GM21528 (cell line): ENCODE results near the gene TMEM244.
"Not testable (repeated sequence)": the region's sequence is repeated elsewhere in the genome, so short reads cannot be mapped to it uniquely, and the experiment has no call there.

Experiments
- ATAC-seq: cut with Tn5 transposase; IDR thresholded peaks from one replicate; pipeline ENCODE4 v1.9.1; 2021; ENCODE audit warnings: mild to moderate bottlenecking, moderate library complexity; ENCODE audit not compliant: unreplicated experiment, low FRiP score

TMEM244 gene

GRCh38 chr6:129817821-129818220 lies 43.3 kb downstream of the TMEM244 start:
- ATAC-seq, result no peak

GRCh38 chr6:129817332-129817731 lies 43.8 kb downstream of the TMEM244 start:
- ATAC-seq, result no peak

- no peak for ATAC-seq
These were observed 48.9 kb downstream of the TMEM244 start for GRCh38 chr6:129812145-129812777.

GRCh38 chr6:129807141-129807540 lies 54.0 kb downstream of the TMEM244 start:
- ATAC-seq, result not testable (repeated sequence)

DNA sequence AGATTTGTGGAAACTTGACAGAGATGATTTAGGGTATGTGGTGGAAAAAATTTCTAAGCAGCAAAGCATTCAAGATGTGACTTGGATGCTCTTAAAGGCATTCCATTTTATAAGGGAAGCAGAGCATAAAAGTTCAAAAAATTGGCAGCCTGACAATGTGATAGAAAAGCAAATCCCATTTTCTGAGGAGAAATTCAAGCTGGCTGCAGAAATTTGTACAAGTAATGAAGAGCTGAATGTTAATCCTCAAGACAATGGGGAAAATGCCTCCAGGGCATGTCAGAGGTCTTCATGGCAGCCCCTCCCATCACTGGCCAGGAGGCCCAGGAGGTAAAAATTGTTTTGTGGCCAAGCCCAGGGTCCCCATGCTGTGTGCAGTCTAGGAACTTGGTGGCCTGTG lies 58.2 kb downstream of the TMEM244 start:
- ATAC-seq, result not testable (repeated sequence)

DNA sequence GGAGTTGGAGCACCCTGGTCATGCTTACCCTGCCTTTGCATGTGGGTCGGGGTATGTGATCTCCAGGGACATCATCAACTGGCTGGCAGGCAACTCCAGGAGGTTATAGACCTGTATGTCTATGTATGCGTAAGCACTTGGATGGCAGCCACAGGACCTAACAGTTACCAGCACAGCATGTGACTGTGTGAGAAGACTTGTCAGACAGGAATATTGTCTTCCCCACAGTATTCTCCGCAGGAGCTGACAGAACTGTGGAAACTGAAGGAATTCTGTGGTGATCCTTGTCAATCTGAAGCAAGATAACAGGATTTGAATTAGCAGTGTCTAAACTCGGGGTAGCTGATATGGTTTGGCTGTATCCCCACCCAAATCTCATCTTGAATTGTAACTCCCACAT lies 59.2 kb downstream of the TMEM244 start:
- no peak for ATAC-seq

- ATAC-seq, result no peak
These were observed 65.9 kb downstream of the TMEM244 start for GRCh38 chr6:129795261-129795660.

GRCh38 chr6:129793447-129793846 lies 67.7 kb downstream of the TMEM244 start:
- no peak for ATAC-seq

- ATAC-seq, result no peak
These were observed 69.1 kb downstream of the TMEM244 start for GRCh38 chr6:129792049-129792448.

DNA sequence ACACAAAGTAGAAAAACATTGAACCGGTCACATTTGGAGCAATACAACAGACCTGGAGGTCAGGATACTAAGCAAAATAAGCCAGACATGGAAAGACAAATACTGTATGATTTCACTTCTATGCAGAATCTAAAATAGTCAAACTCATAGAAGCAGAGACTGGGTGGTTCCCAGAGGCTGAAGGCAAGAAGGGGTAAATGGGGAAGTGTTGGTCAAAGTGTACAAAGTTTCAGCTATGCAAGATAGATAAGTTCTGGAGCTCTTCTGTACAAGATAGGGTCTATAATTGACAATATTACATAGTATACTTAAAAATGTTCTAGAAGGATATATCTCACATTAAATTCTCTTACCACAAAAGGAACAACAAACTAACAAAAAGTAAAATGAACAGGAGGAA lies 70.3 kb downstream of the TMEM244 start:
- no peak for ATAC-seq

GRCh38 chr6:129789974-129790373 lies 71.1 kb downstream of the TMEM244 start:
- no peak for ATAC-seq

DNA sequence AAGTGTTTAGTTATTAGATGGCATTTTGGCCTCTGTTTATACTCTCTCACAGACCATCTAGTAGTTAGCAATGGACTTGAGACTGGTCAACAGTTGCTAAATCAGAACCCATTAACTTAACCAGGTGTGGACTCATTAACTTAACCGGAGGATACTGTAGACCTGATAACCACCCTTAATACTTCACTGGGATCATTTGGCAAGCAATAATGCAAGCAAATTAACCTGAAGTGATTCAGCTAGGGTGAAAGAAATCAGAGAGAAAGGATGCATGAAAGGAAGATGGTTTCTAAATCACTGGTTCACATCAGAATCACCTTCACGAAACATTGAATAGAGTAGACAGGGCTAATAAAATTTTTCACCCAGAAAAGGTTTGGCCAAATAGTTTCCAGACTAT lies 73.3 kb downstream of the TMEM244 start:
- ATAC-seq, result no peak

DNA sequence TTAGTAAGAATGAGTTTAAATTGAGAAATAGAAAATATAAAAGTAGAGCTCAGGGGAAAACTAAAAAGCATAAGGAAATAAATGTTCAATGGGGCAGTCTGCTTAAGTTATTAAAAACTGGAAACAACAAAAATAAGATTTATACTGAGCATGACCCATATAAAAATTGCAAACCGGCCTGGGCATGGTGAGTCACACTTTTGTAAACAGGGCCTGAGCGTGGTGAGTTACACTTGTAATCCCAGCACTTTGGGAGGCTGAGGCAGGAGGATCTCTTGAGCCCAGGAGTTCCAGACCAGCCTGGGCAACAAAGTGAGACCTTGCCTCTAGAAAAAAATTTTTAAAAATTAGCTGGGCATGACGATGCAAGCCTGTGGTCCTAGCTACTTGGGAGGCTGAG lies 74.6 kb downstream of the TMEM244 start:
- no peak for ATAC-seq

- ATAC-seq, result no peak
These were observed 75.4 kb downstream of the TMEM244 start for GRCh38 chr6:129785756-129786135.

DNA sequence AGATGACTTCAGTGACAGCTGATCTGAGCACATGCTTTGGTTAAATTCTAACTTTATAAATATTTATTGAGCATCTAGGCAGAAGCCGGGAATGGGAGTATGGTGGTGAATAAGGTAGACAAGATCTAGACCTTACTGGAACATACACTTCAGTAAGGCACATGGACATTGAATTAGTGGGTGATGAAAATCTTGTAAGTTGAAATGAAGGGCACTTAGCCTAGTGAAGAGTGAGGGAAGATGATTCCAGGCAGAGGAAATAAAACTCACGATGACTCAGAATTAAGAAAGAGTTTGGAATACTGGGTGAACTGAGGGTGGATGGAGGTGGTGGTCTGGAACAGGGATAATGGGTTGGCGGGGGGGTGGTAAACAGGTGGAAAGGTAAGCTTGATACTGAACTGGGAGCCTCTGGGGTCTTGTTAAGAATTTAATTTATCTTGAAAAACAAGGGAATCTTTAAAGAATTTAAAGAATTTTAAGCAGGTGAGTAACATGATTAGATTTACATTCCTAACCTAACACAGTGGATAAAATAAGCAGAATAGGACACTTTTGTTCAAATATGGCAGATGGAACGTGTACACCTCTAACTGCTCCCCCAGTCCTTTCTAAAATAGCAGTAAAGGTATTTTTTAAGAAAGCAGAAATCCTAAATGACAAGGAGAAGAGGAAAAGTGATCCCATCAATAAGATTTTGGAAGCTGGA lies 75.9 kb downstream of the TMEM244 start:
- no peak for ATAC-seq
